NCI-H187 (cell line): ENCODE data around the gene KBTBD4.
"Not testable (repeated sequence)": the region's sequence is repeated elsewhere in the genome, so short reads cannot be mapped to it uniquely, and the experiment has no call there.

Source experiments
- DNase-seq, 2 experiments: peaks; one replicate each; lab custom pipeline; 2025; lab: John Stamatoyannopoulos, UW

The KBTBD4 gene

GRCh38 chr11:47589977-47590861 lies 11.4 kb upstream of the KBTBD4 start:
- no peak for DNase-seq

- DNase-seq, result no peak
These were observed 10.8 kb upstream of the KBTBD4 start for GRCh38 chr11:47589584-47589976.

GRCh38 chr11:47589118-47589517 lies 10.3 kb upstream of the KBTBD4 start:
- no peak for DNase-seq

- no peak for DNase-seq
These were observed 9.1 kb upstream of the KBTBD4 start for GRCh38 chr11:47587723-47588326.

- DNase-seq, result no peak
These were observed 8.4 kb upstream of the KBTBD4 start for GRCh38 chr11:47587039-47587716.

GRCh38 chr11:47586098-47586855 lies 7.5 kb upstream of the KBTBD4 start, which contains the start of gene FAM180B:
Gene FAM180B, plus strand, starts transcription at chr11:47586678. Its CDS starts 91 bp downstream, at chr11:47586769.
- DNase-seq, result no peak

GRCh38 chr11:47583844-47584243 lies 5.1 kb upstream of the KBTBD4 start:
- DNase-seq, result no peak

- DNase-seq, result no peak
These were observed 1.2 kb downstream of the KBTBD4 start for GRCh38 chr11:47577460-47578041.

GRCh38 chr11:47573321-47573720 lies 5.4 kb downstream of the KBTBD4 start:
- DNase-seq, result no peak

- DNase-seq, result no peak
These were observed 6.0 kb downstream of the KBTBD4 start for GRCh38 chr11:47572715-47573255.

- DNase-seq, result no peak
These were observed 6.9 kb downstream of the KBTBD4 start for GRCh38 chr11:47571895-47572294.

- no peak for DNase-seq
These were observed 7.4 kb downstream of the KBTBD4 start for GRCh38 chr11:47571357-47571729.

GRCh38 chr11:47570651-47571356 lies 8.0 kb downstream of the KBTBD4 start:
- no peak for DNase-seq

- no peak for DNase-seq
These were observed 9.1 kb downstream of the KBTBD4 start for GRCh38 chr11:47569646-47570045.

GRCh38 chr11:47566149-47566698 lies 12.5 kb downstream of the KBTBD4 start:
- no peak for DNase-seq

GRCh38 chr11:47565340-47566148 lies 13.2 kb downstream of the KBTBD4 start, which contains the start of gene PTPMT1:
Gene PTPMT1, plus strand, starts transcription at chr11:47565599. Its CDS starts 24 bp downstream, at chr11:47565623.
- DNase-seq, result peak in 1 of 2 experiments; percentile 58

- DNase-seq, result no peak
These were observed 13.8 kb downstream of the KBTBD4 start for GRCh38 chr11:47564933-47565339.

- not testable (repeated sequence) for DNase-seq
These were observed 14.4 kb downstream of the KBTBD4 start for GRCh38 chr11:47564366-47564765.

- DNase-seq, result not testable (repeated sequence)
These were observed 16.4 kb downstream of the KBTBD4 start for GRCh38 chr11:47562393-47562792.
